ENCODE data around the gene SLC39A13.

SLC39A13 gene

DNA sequence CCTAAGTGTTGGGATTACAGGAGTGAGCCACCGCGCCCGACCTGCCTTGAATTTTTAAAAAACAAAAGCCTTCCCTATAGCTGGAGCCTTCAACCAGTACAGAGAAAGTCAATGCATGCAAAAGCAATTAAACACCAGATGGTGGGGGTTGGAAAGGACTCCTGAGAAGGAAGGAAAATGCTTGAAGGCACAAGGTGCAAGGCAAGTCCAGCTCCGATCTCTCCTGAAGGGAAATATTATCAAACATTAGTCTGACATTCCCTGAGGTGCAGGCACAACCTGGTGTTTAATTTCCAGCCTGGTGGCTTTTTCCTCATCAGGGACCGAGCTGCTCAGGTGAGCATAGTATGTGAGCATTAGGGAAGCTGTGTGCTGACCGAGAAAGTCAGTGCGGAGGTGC, 53.5 kb downstream of the SLC39A13 start:
- DNase-seq: no peak

DNA sequence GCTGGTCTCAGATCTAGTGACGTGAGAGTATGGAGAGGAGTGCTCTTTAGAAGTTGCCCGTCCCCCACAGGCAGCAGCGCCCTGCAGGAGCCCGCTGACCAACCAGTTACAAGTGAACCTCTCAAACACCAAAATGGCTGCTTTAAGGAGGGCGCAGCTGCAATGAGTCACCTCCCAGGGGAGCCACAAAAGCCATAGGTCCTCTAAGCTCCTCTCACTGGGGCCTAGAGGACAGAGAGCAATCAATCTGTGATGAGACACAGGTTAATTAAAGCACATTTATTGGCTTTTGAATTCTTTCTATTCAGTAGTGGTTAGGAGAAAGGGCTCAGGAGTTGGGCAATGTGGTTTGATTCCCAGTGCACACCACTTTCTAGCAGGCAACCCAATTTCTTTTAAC, 56.1 kb downstream of the SLC39A13 start:
- DNase-seq: no peak

All from cortex of kidney (tissue), 1 donor.